Hepatocyte (in vitro differentiated cells): Measurements from ENCODE around the gene ANKS6. TPM values are rescaled to one million over a fixed set of nuclear protein-coding genes. Genes with fewer than 3 reads are reported as not detected.
A peak's percentile ranks its signal among the peaks of the same experiment; 100 is the strongest.

Source experiments
- DNase-seq: peaks from one replicate; pipeline ENCODE4 v3.0.0-alpha.2; 2016; ENCODE audit warnings: low spot score
- H2AFZ ChIP-seq: fragments of 200-600 bp; sonication (generic); 2 replicates; pipeline ENCODE4 v1.6.0; 2016; ENCODE audit warnings: antibody characterized with exemption, mild to moderate bottlenecking
- H3K27ac ChIP-seq: fragments of 200-600 bp; sonication (generic); 2 replicates; pipeline ENCODE4 v1.5.1; 2016; ENCODE audit warnings: mild to moderate bottlenecking
- H3K27me3 ChIP-seq: fragments of 200-600 bp; sonication (generic); 2 replicates; pipeline ENCODE4 v1.6.1; 2016
- H3K36me3 ChIP-seq: fragments of 200-600 bp; sonication (generic); replicated peaks from 2 replicates; pipeline ENCODE4 v1.5.1; 2016; ENCODE audit warnings: low read depth; ENCODE audit not compliant: insufficient read depth
- H3K4me1 ChIP-seq: fragments of 200-600 bp; sonication (generic); 2 replicates; pipeline ENCODE4 v1.5.1; 2016; ENCODE audit warnings: mild to moderate bottlenecking, moderate library complexity; ENCODE audit not compliant: insufficient read depth
- H3K4me2 ChIP-seq: fragments of 200-600 bp; sonication (generic); 2 replicates; pipeline ENCODE4 v1.6.0; 2016
- H3K4me3 ChIP-seq: fragments of 200-600 bp; sonication (generic); 2 replicates; pipeline ENCODE4 v1.5.1; 2016; ENCODE audit warnings: mild to moderate bottlenecking
- H3K79me2 ChIP-seq: fragments of 200-600 bp; sonication (generic); 2 replicates; pipeline ENCODE4 v1.6.0; 2017; ENCODE audit warnings: mild to moderate bottlenecking
- H3K9me2 ChIP-seq: fragments of 200-600 bp; sonication (generic); replicated peaks from 2 replicates; pipeline ENCODE4 v1.6.0; 2017; ENCODE audit warnings: mild to moderate bottlenecking; ENCODE audit not compliant: insufficient read depth
- H3K9me3 ChIP-seq: fragments of 200-600 bp; sonication (generic); 2 replicates; pipeline ENCODE4 v1.5.1; 2016; ENCODE audit warnings: low read depth, mild to moderate bottlenecking
- H4K20me1 ChIP-seq: fragments of 200-600 bp; sonication (generic); 2 replicates; pipeline ENCODE4 v1.6.0; 2016; ENCODE audit warnings: mild to moderate bottlenecking; ENCODE audit not compliant: insufficient read depth, poor library complexity, severe bottlenecking
- EZH2 ChIP-seq: fragments of 200-600 bp; sonication (generic); IDR thresholded peaks from 2 replicates; pipeline ENCODE4 v1.6.1; 2016; ENCODE audit warnings: antibody characterized with exemption, mild to moderate bottlenecking, borderline replicate concordance
- EZH2phosphoT487 ChIP-seq: fragments of 200-600 bp; sonication (generic); IDR thresholded peaks from one replicate; pipeline ENCODE4 v1.6.1; 2018; ENCODE audit warnings: antibody characterized with exemption, mild to moderate bottlenecking, low read depth, moderate library complexity; ENCODE audit not compliant: unreplicated experiment, severe bottlenecking
- WGBS: methylation state at CpG from one replicate; pipeline ENCODE4 v1.1.6; 2016; ENCODE audit warnings: low lambda C conversion rate; ENCODE audit errors: missing lambda C conversion rate; 5-methylcytosine and 5-hydroxymethylcytosine counted together
- polyA plus RNA-seq: library from polyadenylated mRNA; unstranded; fragments of >200 nt; fragmentation: Nextera tagmentation; extraction: Ambion mirVana; gene quantifications from 2 replicates; pipeline ENCODE4 v1.2.1, GENCODE V29; 2016
- total RNA-seq: library from RNA; depleted of rRNA; stranded (reverse); fragments of >200 nt; gene quantifications from 2 replicates; pipeline ENCODE4 v1.2.3, GENCODE V29; 2014
- TF ChIP-seq, protein P1 (sequence below): fragments of 200-600 bp; sonication (generic); IDR thresholded peaks from 2 replicates; pipeline ENCODE4 v1.5.1; 2016; ENCODE audit warnings: antibody characterized with exemption, mild to moderate bottlenecking; ENCODE audit not compliant: poor library complexity

Gene ANKS6
- total RNA-seq, result 22.9 and 24.6 TPM in 2 replicates
- 21.3 and 23.5 TPM in 2 replicates for polyA plus RNA-seq

DNA sequence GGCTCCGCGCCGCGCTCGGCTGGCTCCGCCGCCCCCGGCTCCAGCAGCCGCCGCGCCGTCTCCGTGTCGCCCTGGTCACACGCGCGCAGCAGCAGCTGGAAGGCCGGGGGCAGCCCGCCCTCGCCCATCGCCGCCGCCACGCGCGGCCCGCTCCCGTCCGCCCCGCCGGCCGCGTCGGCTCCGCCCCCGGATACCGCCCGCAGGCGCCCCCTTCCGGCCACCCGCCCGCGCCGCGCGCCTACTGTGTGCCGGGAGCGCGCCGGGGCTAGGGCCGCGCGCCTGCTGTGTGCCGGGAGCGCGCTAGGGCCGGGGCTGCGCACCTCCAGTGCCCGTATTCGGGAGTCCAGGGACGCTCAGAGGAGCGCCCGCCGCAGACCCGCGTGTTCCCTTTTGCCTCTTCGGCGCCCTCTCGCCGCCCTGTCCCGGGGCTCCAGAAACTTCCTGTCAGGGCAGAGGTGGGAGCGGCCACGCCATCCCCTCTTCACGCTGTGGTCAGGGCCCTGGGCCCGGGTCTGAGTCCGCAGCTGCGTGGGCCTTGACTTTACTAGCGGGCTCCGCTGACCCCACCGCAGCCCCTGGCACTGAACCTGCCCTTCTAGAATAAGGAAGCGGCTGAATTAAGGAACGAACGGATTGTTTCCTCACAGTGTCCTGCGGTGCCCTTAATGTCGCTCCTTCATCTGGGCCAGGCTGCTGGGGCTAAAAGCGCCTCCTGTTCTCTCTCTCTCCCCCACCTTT lies at the start of gene ANKS6:
Gene ANKS6 (minus strand): TSS at position 192 of the 738 bp plus-strand sequence. CDS start 64 bp downstream, at position 128.
- TF ChIP-seq EZH2phosphoT487 (no peak), EZH2 (no peak)
- TF ChIP-seq, protein P1, sequence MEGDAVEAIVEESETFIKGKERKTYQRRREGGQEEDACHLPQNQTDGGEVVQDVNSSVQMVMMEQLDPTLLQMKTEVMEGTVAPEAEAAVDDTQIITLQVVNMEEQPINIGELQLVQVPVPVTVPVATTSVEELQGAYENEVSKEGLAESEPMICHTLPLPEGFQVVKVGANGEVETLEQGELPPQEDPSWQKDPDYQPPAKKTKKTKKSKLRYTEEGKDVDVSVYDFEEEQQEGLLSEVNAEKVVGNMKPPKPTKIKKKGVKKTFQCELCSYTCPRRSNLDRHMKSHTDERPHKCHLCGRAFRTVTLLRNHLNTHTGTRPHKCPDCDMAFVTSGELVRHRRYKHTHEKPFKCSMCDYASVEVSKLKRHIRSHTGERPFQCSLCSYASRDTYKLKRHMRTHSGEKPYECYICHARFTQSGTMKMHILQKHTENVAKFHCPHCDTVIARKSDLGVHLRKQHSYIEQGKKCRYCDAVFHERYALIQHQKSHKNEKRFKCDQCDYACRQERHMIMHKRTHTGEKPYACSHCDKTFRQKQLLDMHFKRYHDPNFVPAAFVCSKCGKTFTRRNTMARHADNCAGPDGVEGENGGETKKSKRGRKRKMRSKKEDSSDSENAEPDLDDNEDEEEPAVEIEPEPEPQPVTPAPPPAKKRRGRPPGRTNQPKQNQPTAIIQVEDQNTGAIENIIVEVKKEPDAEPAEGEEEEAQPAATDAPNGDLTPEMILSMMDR, result peak; percentile 51
- DNase-seq, result peak; percentile 94
- Histone ChIP-seq H3K4me3 (peak within 1 kb of the TSS; percentile 87), H3K4me2 (peak within 1 kb of the TSS; percentile 99), H3K9me2 (no peaks in the 10 kb centered on the region), H2AFZ (peak within 1 kb of the TSS; percentile 100), H4K20me1 (no peaks in the 10 kb centered on the region), H3K27ac (peak within 1 kb of the TSS; percentile 89), H3K79me2 (peaks cover 38% of the 10 kb centered on the region), H3K27me3 (no peaks in the 10 kb centered on the region), H3K9me3 (peaks cover 5% of the 10 kb centered on the region), H3K36me3 (no peaks in the 10 kb centered on the region), H3K4me1 (peaks cover 12% of the 10 kb centered on the region)
- WGBS, result 11% methylated on average over 47 of the region's 86 CpGs

DNA sequence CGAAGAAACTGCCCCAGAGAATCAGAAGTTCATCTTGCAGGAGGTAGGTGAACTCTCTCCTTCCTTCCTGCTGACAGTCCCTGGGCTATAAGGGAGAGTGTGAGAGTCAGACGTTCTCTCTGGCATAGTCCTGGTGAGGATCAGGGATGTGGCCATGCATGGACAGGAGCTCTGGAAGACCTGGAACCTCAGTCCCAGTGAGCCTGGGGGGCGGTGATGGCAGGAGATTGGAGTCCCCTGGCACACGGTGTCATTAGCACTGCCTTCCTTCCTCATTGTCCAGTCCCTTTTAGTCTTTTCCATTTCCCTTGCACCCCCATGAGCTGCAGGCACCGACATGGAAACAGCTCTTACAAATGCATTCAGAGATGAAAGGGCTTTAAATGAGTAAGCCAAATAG lies 49.7 kb upstream of the ANKS6 start:
- TF ChIP-seq EZH2phosphoT487 (no peak), EZH2 (no peak)
- TF ChIP-seq, protein P1, result no peak
- no peaks in the 10 kb centered on the region for H3K36me3 ChIP-seq
- no peaks in the 10 kb centered on the region for H3K9me3 ChIP-seq
- no peak overlapping the region for H3K27ac ChIP-seq
- no peak overlapping the region for H2AFZ ChIP-seq
- H3K27me3 ChIP-seq, result no peaks in the 10 kb centered on the region
- 92% methylated on average over 5 of the region's 5 CpGs for WGBS
- H3K4me3 ChIP-seq, result no peak overlapping the region
- no peak overlapping the region for H3K4me2 ChIP-seq
- no peaks in the 10 kb centered on the region for H3K4me1 ChIP-seq
- DNase-seq, result no peak
- H3K79me2 ChIP-seq, result no peaks in the 10 kb centered on the region
- H3K9me2 ChIP-seq, result no peaks in the 10 kb centered on the region
- no peaks in the 10 kb centered on the region for H4K20me1 ChIP-seq

DNA sequence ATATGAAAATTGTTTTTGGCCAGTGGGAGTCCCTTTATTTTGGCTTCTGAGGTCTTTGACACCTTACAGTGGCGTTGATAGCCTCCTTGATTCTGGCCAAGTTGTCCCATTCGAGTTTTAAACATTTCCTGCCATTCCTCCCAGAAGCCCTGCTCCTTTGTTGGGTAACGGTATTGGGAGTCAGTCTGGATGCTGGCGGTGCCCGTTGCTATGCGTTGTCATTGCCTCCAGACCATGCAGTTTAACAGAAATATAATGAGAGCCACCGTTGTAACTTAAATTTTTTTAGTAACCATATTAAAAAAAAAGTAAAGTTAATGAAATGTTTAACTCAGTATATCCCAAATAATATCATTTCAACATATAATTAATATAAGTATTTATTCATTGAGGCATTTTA lies 46.2 kb upstream of the ANKS6 start:
- DNase-seq, result no peak
- 96% methylated on average over 7 of the region's 7 CpGs for WGBS
- no peak overlapping the region for H2AFZ ChIP-seq
- H3K27me3 ChIP-seq, result no peaks in the 10 kb centered on the region
- H3K4me1 ChIP-seq, result no peaks in the 10 kb centered on the region
- H3K4me3 ChIP-seq, result no peak overlapping the region
- no peaks in the 10 kb centered on the region for H4K20me1 ChIP-seq
- H3K9me3 ChIP-seq, result no peaks in the 10 kb centered on the region
- H3K9me2 ChIP-seq, result no peaks in the 10 kb centered on the region
- H3K36me3 ChIP-seq, result no peaks in the 10 kb centered on the region
- H3K4me2 ChIP-seq, result no peak overlapping the region
- H3K27ac ChIP-seq, result no peak overlapping the region
- no peaks in the 10 kb centered on the region for H3K79me2 ChIP-seq
- TF ChIP-seq EZH2, result no peak
- TF ChIP-seq EZH2phosphoT487, result no peak
- TF ChIP-seq, protein P1, result no peak
